Tibial nerve (tissue), 3 donors: ENCODE results near the gene LRRC1.

Source experiments
- POLR2A ChIP-seq, 2 donors: fragments of 450-650 bp; IDR thresholded peaks; one replicate each; pipeline ENCODE4 v1.6.1; 2017; ENCODE audit warnings: antibody characterized with exemption in 2 of 2, mild to moderate bottlenecking in 2 of 2, moderate library complexity in 2 of 2
- TF ChIP-seq, protein P1 (sequence below), 5 experiments: fragments of 200-600 bp in 3 of 5; fragments of 450-650 bp in 2 of 5; sonication (generic) in 3 of 5; IDR thresholded peaks; one replicate each; pipeline ENCODE4 v1.5.1; 2016 to 2019; ENCODE audit warnings: antibody characterized with exemption in 5 of 5, mild to moderate bottlenecking in 3 of 5, moderate library complexity in 2 of 5

DNA sequence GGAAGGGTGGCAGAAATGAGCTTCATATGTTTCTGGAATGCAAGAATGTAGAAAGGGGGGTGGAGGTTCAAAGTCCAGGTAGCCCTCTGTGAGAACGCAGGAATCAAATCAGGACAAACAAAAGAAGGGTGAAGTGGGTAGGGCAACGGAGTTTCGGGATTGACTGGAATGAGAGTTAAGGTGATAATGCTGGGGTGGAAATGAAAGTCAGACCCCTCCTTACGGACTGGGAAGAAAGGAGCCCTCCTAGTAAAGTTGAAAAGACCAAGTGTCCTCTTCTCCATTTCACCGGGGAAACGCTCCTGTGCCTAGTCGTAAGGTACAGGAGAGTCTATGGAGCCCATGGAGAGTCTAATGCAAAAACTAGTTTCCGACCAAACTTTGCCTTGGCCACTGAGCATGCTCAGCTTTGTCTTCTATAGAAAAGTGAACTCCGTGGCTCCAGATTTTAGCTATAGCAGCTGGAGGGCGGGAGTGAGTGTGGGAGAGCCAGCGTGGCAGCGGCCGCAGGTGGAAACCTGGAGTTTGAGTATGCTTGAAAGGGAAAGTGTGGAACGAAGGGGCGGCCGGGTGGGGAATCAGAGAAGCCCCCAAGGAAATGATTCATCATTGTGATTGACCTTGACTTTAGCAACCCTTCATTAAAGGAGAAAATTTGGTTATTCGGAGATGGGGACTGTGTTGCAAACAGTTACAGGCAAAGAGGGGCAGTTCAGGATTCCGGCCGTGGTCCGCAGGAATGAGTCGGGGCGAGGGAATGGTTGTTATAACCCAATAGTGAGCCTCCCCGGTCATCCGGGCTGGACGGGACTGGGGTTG is 1.3 kb upstream of the LRRC1 start:
- TF ChIP-seq, protein P1, sequence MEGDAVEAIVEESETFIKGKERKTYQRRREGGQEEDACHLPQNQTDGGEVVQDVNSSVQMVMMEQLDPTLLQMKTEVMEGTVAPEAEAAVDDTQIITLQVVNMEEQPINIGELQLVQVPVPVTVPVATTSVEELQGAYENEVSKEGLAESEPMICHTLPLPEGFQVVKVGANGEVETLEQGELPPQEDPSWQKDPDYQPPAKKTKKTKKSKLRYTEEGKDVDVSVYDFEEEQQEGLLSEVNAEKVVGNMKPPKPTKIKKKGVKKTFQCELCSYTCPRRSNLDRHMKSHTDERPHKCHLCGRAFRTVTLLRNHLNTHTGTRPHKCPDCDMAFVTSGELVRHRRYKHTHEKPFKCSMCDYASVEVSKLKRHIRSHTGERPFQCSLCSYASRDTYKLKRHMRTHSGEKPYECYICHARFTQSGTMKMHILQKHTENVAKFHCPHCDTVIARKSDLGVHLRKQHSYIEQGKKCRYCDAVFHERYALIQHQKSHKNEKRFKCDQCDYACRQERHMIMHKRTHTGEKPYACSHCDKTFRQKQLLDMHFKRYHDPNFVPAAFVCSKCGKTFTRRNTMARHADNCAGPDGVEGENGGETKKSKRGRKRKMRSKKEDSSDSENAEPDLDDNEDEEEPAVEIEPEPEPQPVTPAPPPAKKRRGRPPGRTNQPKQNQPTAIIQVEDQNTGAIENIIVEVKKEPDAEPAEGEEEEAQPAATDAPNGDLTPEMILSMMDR (IDR thresholded peaks at IDR 0.05): no peak
- TF ChIP-seq POLR2A (IDR thresholded peaks at IDR 0.05): no peak
